PFSK-1 (cell line): ENCODE data around the gene NUPR1.

ENCODE experiments used
- SIN3A ChIP-seq: IDR thresholded peaks from 2 replicates; pipeline ENCODE4 v1.6.1; 2012; ENCODE audit warnings: mild to moderate bottlenecking, low read length, moderate library complexity, borderline replicate concordance; ENCODE audit not compliant: insufficient read depth
- TAF1 ChIP-seq: IDR thresholded peaks from 2 replicates; pipeline ENCODE4 v1.6.1; 2012; ENCODE audit warnings: low read length, control low read depth, borderline replicate concordance; ENCODE audit not compliant: insufficient read depth
- TF ChIP-seq, protein P1 (sequence below), 2 experiments: IDR thresholded peaks; 2 replicates each; pipeline versions ENCODE4 v1.6.1 to v1.8.0; 2011 to 2012; ENCODE audit warnings: low read depth in 2 of 2, low read length in 2 of 2, control low read depth in 1 of 2, inconsistent platforms in 1 of 2, mild to moderate bottlenecking in 1 of 2, moderate library complexity in 1 of 2; ENCODE audit not compliant: insufficient read depth in 1 of 2

DNA sequence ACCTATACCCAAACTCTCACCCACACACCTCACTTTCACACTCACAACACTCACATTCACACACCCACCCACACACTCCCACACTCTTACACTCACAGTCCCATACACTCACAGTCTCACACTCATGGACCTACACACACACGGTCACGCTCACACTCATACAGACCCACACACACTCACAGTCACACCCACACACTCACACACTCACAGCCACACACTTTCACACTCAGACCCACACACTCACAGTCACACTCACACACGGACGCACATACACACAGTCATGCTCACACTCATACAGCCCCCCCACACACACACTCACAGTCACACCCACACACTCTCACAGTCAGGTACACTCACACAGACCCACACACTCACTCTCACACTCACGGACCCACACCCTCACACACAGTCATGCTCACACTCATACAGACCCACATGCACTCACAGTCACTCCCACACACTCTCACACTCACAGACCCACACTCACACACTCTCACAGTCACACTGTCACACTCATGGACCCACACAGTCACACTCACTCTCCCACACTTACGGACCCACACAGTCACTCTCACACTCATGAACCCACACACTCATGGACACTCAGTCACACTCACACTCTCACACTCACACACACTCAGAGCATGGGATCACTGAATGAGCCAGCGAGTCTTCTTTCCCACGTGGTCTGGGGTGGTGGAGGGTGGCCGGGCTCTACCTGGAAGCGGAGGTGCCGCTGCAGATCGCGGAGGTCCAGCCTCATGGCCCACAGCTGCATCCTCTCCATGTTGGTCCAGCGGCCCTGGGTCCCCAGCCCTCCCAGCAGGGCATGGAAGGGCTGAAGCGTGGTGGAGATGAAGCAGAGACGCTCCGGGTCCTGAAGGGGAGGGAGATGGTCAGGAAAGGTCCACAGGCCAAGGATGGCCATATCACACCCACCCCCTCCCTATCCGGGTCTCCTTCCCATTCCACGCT lies 37.2 kb downstream of the NUPR1 start:
- TF ChIP-seq, protein P1, sequence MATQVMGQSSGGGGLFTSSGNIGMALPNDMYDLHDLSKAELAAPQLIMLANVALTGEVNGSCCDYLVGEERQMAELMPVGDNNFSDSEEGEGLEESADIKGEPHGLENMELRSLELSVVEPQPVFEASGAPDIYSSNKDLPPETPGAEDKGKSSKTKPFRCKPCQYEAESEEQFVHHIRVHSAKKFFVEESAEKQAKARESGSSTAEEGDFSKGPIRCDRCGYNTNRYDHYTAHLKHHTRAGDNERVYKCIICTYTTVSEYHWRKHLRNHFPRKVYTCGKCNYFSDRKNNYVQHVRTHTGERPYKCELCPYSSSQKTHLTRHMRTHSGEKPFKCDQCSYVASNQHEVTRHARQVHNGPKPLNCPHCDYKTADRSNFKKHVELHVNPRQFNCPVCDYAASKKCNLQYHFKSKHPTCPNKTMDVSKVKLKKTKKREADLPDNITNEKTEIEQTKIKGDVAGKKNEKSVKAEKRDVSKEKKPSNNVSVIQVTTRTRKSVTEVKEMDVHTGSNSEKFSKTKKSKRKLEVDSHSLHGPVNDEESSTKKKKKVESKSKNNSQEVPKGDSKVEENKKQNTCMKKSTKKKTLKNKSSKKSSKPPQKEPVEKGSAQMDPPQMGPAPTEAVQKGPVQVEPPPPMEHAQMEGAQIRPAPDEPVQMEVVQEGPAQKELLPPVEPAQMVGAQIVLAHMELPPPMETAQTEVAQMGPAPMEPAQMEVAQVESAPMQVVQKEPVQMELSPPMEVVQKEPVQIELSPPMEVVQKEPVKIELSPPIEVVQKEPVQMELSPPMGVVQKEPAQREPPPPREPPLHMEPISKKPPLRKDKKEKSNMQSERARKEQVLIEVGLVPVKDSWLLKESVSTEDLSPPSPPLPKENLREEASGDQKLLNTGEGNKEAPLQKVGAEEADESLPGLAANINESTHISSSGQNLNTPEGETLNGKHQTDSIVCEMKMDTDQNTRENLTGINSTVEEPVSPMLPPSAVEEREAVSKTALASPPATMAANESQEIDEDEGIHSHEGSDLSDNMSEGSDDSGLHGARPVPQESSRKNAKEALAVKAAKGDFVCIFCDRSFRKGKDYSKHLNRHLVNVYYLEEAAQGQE (IDR thresholded peaks at IDR 0.05; ENCODE audit: insufficient read depth in 1 of 2, low read depth in 2 of 2, low read length in 2 of 2), result no peak
- TF ChIP-seq TAF1 (no peak), SIN3A (no peak)
